HG02943 (cell line): ENCODE measurements around the gene HOXB5.

Experiments used
- ATAC-seq: cut with Tn5 transposase; IDR thresholded peaks from one replicate; pipeline ENCODE4 v1.9.1; 2021; ENCODE audit warnings: mild to moderate bottlenecking, low read depth, moderate library complexity; ENCODE audit not compliant: unreplicated experiment

The HOXB5 gene

GRCh38 chr17:48592057-48592514 lies 1.5 kb downstream of the HOXB5 start:
- ATAC-seq: no peak

- ATAC-seq: no peak
Measured at GRCh38 chr17:48591255-48592056, 2.1 kb downstream of the HOXB5 start.

- no peak for ATAC-seq
Measured at GRCh38 chr17:48590607-48591161, 2.9 kb downstream of the HOXB5 start.

GRCh38 chr17:48589831-48590606 lies 3.6 kb downstream of the HOXB5 start, which contains the start of gene HOXB3:
Gene HOXB3 (minus strand): TSS chr17:48590241. CDS start chr17:48552474, 37,767 bp downstream.
- ATAC-seq: no peak

- ATAC-seq: no peak
Measured at GRCh38 chr17:48589060-48589830, 4.3 kb downstream of the HOXB5 start.

- no peak for ATAC-seq
Measured at GRCh38 chr17:48588528-48588927, 5.1 kb downstream of the HOXB5 start.

GRCh38 chr17:48588074-48588415 lies 5.5 kb downstream of the HOXB5 start:
- ATAC-seq: no peak

- ATAC-seq: no peak
Measured at GRCh38 chr17:48587276-48588073, 6.1 kb downstream of the HOXB5 start.

- no peak for ATAC-seq
Measured at GRCh38 chr17:48586355-48587258, 7.0 kb downstream of the HOXB5 start.

- no peak for ATAC-seq
Measured at GRCh38 chr17:48584223-48584741, 9.3 kb downstream of the HOXB5 start.

GRCh38 chr17:48583708-48584222 lies 9.8 kb downstream of the HOXB5 start:
- no peak for ATAC-seq

GRCh38 chr17:48582750-48583069 lies 10.9 kb downstream of the HOXB5 start:
- ATAC-seq: no peak

GRCh38 chr17:48579760-48580554 lies 13.6 kb downstream of the HOXB5 start:
- no peak for ATAC-seq

- ATAC-seq: no peak
Measured at GRCh38 chr17:48579471-48579759, 14.2 kb downstream of the HOXB5 start.

GRCh38 chr17:48578616-48579470 lies 14.7 kb downstream of the HOXB5 start:
- ATAC-seq: no peak

GRCh38 chr17:48577946-48578615 lies 15.5 kb downstream of the HOXB5 start, which contains the start of gene HOXB4:
Gene HOXB4 (minus strand): TSS chr17:48578350. CDS start chr17:48578319, 31 bp downstream.
- ATAC-seq: no peak
